8988T (cell line): ENCODE results near the gene OIT3.
"Not testable (repeated sequence)": the region's sequence is repeated elsewhere in the genome, so short reads cannot be mapped to it uniquely, and the experiment has no call there.

Experiments used
- DNase-seq: peaks from one replicate; pipeline ENCODE4 v3.0.0; 2011

Gene OIT3

DNA sequence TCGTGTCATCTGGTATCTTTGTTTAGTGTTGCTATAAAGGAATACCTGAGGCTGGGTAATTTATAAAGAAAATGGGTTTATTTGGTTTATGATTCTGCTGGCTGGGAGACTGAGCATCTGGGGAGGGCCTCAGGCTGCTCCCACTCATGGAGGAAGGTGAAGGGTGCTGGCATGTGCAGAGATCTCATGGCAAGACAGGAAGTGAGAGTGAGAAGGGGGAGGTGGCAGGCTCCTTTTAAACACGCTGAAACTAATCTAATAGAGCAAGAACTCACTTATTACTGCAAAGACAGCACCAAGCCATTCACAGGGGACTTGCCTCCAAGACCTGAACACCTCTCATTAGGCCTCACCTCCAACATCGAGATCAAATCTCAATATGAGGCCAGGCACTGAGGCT, 11.3 kb downstream of the OIT3 start:
- no peak for DNase-seq

DNA sequence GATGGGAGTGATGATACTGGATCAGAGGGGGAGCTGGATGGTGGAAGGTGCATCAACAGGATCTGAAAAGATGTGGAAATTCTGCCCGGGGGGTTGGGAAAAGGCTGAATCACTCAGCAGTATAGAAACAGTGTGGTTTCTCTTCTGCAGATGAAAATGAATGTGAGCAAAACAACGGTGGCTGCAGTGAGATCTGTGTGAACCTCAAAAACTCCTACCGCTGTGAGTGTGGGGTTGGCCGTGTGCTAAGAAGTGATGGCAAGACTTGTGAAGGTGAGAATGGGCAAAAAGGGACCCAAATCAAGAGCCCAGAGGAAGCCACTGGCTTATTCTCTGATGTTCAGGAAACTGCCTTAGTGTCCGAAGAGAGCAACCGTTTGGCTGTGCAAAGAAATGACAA, 12.9 kb downstream of the OIT3 start:
- DNase-seq, result no peak

GRCh38 chr10:72910705-72911104, 17.2 kb downstream of the OIT3 start:
- DNase-seq, result no peak

GRCh38 chr10:72911758-72912157, 18.2 kb downstream of the OIT3 start:
- no peak for DNase-seq

DNA sequence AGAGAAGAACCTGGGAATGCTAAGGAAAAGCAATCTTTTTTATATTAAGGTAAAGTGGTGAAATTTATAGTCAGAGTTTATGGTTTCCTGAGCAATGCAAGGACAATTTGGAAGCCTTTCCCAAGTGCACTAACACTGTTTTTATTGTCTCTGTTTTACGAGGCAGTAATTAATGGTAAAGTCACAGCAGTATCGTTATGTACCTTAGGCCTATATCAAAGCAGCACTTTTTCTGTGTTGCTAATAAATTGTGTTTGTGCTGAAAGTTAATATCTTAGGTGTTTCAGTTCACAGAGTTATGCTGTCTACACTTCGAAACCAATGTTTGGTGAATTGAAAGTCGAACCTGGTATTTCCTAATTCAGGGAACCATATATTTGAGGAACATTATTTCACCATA, 19.2 kb downstream of the OIT3 start:
- no peak for DNase-seq

DNA sequence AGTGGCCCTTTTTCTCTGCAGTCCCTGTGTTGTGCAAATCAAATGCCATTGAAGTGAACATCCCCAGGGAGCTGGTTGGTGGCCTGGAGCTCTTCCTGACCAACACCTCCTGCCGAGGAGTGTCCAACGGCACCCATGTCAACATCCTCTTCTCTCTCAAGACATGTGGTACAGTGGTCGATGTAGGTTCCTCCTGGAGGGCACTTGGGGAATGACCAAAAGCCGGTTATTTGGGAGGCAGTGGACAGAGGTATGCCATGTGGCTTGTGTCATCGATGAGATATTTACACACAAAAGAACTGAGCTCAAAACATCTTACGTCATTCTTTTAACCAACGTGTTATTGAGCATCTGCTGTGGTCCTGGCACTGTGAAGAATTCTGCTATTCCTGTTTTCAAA, 19.7 kb downstream of the OIT3 start:
- no peak for DNase-seq

DNA sequence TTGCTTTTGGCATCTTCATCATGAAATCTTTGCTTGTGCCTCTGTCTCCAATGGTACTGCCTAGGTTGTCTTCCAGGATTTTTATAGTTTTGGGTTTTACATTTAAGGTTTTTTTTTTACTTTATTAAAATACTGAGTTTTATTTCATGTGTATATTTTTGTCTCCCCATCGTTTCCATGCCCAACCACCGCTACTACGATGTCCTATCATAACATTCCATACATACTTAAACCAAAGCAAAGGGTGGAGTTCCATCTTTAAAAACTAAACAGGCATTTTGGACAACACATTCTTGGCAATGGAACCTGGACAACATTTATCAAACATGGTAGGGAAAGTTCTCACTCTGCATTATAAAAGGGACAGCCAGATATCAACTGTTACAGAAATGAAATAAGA, 23.7 kb downstream of the OIT3 start:
- not testable (repeated sequence) for DNase-seq

- not testable (repeated sequence) for DNase-seq
Measured at GRCh38 chr10:72917803-72918332, 24.3 kb downstream of the OIT3 start.

GRCh38 chr10:72918352-72918751, 24.8 kb downstream of the OIT3 start:
- DNase-seq, result no peak

GRCh38 chr10:72921147-72921683, 27.7 kb downstream of the OIT3 start:
- not testable (repeated sequence) for DNase-seq

- no peak for DNase-seq
Measured at GRCh38 chr10:72924351-72924750, 30.8 kb downstream of the OIT3 start.

- DNase-seq, result no peak
Measured at GRCh38 chr10:72925951-72926465, 32.5 kb downstream of the OIT3 start.

GRCh38 chr10:72927485-72927884, 33.9 kb downstream of the OIT3 start:
- DNase-seq, result no peak

DNA sequence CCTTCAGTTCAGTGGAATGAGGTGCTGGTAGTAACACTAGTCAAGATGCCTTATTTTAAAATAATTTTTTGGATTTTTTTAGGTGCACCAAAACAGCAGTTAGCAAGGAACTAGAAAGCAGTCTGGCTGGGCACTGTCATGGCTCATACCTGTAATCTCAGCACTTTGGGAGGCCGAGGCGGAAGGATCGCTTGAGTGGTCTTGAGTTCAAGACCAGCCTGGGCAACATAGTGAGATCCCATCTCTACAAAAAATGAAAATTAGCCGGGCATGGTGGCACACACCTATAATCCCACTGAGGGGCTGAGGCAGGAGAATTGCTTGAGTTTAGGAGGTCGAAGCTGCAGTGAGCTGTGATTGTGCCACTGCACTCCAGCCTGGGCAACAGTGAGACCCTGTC, 35.3 kb downstream of the OIT3 start:
- DNase-seq, result no peak

- no peak for DNase-seq
Measured at GRCh38 chr10:72930276-72930675, 36.7 kb downstream of the OIT3 start.

- no peak for DNase-seq
Measured at GRCh38 chr10:72932259-72933015, 38.9 kb downstream of the OIT3 start.

DNA sequence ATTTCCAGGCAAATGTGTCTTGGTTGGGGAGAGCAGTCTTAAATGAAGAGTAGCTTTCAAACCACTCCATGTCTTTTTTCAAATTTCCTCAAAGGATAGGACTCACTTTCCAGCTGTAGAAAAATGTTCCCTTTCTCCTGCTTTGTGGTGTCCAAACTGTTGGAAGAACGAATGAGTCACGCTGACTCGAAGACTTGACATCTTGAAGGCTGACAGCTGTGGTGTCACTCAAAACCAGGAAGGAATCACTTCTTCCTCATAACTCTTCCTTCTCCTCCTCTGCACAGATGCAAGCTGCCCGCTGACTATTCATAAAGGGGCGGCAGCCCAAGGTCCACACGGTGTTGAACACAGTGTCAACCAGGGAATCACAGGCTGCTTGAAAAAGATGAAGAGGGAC, 41.8 kb downstream of the OIT3 start:
- DNase-seq, result no peak

DNA sequence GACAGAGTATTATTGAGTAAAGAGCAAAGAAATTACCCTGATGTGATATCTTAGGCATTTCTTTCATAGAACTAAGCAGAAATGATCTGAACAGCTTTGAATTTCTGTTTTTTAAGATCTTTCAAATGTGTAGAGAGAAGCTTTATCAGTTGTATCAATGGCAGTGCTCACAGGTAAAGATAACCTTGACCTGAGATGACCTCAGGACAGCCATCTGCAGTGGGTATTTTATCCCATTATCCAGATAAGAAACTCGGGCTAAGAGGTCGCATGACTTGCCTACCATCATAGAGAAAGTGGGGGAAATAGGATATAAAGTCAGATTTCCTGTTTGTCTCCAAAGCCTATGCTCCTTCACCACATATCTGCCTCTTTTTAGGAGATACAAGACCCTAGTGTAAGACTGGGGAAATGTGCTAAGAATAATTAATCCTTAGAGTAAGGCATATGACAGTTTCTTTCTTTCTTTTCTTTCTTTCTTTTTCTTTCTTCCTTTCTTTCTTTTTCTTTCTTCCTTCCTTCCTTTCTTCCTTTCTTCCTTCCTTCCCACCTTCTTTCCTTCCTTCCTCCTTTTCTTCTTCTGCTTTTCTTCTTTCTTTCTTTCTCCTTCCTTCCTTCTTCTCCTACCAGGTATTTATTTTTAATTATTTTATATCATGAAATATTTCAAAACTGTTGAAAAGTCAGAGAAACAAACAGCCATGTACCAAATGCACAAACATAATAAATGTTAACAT, 50.1 kb downstream of the OIT3 start:
- no peak for DNase-seq

GRCh38 chr10:72946963-72947362, 53.4 kb downstream of the OIT3 start:
- DNase-seq, result no peak

- no peak for DNase-seq
Measured at GRCh38 chr10:72948762-72949161, 55.2 kb downstream of the OIT3 start.

- DNase-seq, result no peak
Measured at GRCh38 chr10:72951760-72952159, 58.2 kb downstream of the OIT3 start.

- DNase-seq, result no peak
Measured at GRCh38 chr10:72952189-72952588, 58.6 kb downstream of the OIT3 start.

GRCh38 chr10:72952642-72953158, 59.2 kb downstream of the OIT3 start:
- no peak for DNase-seq

- DNase-seq, result no peak
Measured at GRCh38 chr10:72953687-72954086, 60.1 kb downstream of the OIT3 start.
